KMS-11 (cell line): Measurements from ENCODE around the gene ANKRD10.

Experiments
- H2AFZ ChIP-seq: fragments of 200-600 bp; sonication (generic); 2 replicates; pipeline ENCODE4 v1.6.1; 2016; ENCODE audit warnings: antibody characterized with exemption, mixed run types, low read depth
- H3K27ac ChIP-seq: fragments of 200-600 bp; sonication (generic); 2 replicates; pipeline ENCODE4 v1.6.1; 2016; ENCODE audit warnings: mild to moderate bottlenecking, mixed run types
- H3K27me3 ChIP-seq: fragments of 200-600 bp; sonication (generic); 2 replicates; pipeline ENCODE4 v1.6.1; 2017; ENCODE audit warnings: mild to moderate bottlenecking, low read depth, mixed run types, moderate library complexity; ENCODE audit not compliant: insufficient read depth
- H3K36me3 ChIP-seq: fragments of 200-600 bp; sonication (generic); 2 replicates; pipeline ENCODE4 v1.6.1; 2017; ENCODE audit warnings: mild to moderate bottlenecking, mixed run types; ENCODE audit not compliant: insufficient read depth
- H3K4me1 ChIP-seq: fragments of 200-600 bp; sonication (generic); 2 replicates; pipeline ENCODE4 v1.6.1; 2016; ENCODE audit warnings: mild to moderate bottlenecking, low read depth, mixed run types; ENCODE audit not compliant: poor library complexity, severe bottlenecking
- H3K4me2 ChIP-seq: fragments of 200-600 bp; sonication (generic); 2 replicates; pipeline ENCODE4 v1.7.0; 2016; ENCODE audit warnings: mild to moderate bottlenecking, mixed run types
- H3K4me3 ChIP-seq: fragments of 200-600 bp; sonication (generic); IDR thresholded peaks from 2 replicates; pipeline ENCODE4 v1.6.1; 2017; ENCODE audit warnings: low read depth, low read length, mixed read lengths; ENCODE audit not compliant: insufficient read depth
- H3K79me2 ChIP-seq: fragments of 200-600 bp; sonication (generic); 2 replicates; pipeline ENCODE4 v1.6.1; 2016; ENCODE audit warnings: low read depth, mixed run types; ENCODE audit not compliant: insufficient read depth
- H3K9ac ChIP-seq: fragments of 200-600 bp; sonication (generic); 2 replicates; pipeline ENCODE4 v1.6.1; 2016; ENCODE audit warnings: mild to moderate bottlenecking, mixed run types
- H4K20me1 ChIP-seq: fragments of 200-600 bp; sonication (generic); 2 replicates; pipeline ENCODE4 v1.6.1; 2016; ENCODE audit warnings: mild to moderate bottlenecking, mixed run types; ENCODE audit not compliant: insufficient read depth
- CTCF ChIP-seq: fragments of 200-600 bp; sonication (generic); conservative IDR thresholded peaks from 2 replicates; pipeline ENCODE4 v1.6.1; 2017; ENCODE audit warnings: low read depth, mild to moderate bottlenecking, antibody characterized with exemption, low read length, moderate library complexity, mixed read lengths

Gene ANKRD10

GRCh38 chr13:110885966-110886869 is 28.7 kb downstream of the ANKRD10 start:
- no peak overlapping the region for H2AFZ ChIP-seq
- no peak overlapping the region for H3K4me3 ChIP-seq
- no peak for TF ChIP-seq CTCF
- no peaks in the 10 kb centered on the region for H4K20me1 ChIP-seq
- no peaks in the 10 kb centered on the region for H3K27me3 ChIP-seq
- no peak overlapping the region for H3K4me2 ChIP-seq
- H3K27ac ChIP-seq: no peak overlapping the region; the same call in 1 of the 2 replicates
- no peaks in the 10 kb centered on the region for H3K36me3 ChIP-seq
- peaks cover 34% of the 10 kb centered on the region for H3K4me1 ChIP-seq
- no peak overlapping the region for H3K9ac ChIP-seq
- no peaks in the 10 kb centered on the region for H3K79me2 ChIP-seq

GRCh38 chr13:110885516-110885915 is 29.4 kb downstream of the ANKRD10 start:
- peaks cover 34% of the 10 kb centered on the region for H3K4me1 ChIP-seq
- H3K27me3 ChIP-seq: no peaks in the 10 kb centered on the region
- no peaks in the 10 kb centered on the region for H3K36me3 ChIP-seq
- H3K9ac ChIP-seq: no peak overlapping the region
- H3K4me3 ChIP-seq: no peak overlapping the region
- H2AFZ ChIP-seq: no peak overlapping the region
- no peaks in the 10 kb centered on the region for H4K20me1 ChIP-seq
- no peaks in the 10 kb centered on the region for H3K79me2 ChIP-seq
- H3K4me2 ChIP-seq: no peak overlapping the region
- H3K27ac ChIP-seq: no peak overlapping the region
- TF ChIP-seq CTCF: no peak

GRCh38 chr13:110884517-110884916 is 30.4 kb downstream of the ANKRD10 start:
- Histone ChIP-seq H3K4me3 (no peak overlapping the region), H3K4me2 (no peak overlapping the region), H3K4me1 (peaks cover 34% of the 10 kb centered on the region), H3K79me2 (no peaks in the 10 kb centered on the region), H3K9ac (no peak overlapping the region), H3K27ac (no peak overlapping the region), H2AFZ (no peak overlapping the region), H3K27me3 (no peaks in the 10 kb centered on the region), H4K20me1 (no peaks in the 10 kb centered on the region), H3K36me3 (no peaks in the 10 kb centered on the region)
- no peak for TF ChIP-seq CTCF

- H3K27ac ChIP-seq: no peak overlapping the region
- no peak overlapping the region for H3K9ac ChIP-seq
- H4K20me1 ChIP-seq: no peaks in the 10 kb centered on the region
- no peak overlapping the region for H3K4me3 ChIP-seq
- TF ChIP-seq CTCF: no peak
- peaks cover 34% of the 10 kb centered on the region for H3K4me1 ChIP-seq
- H3K27me3 ChIP-seq: no peaks in the 10 kb centered on the region
- no peaks in the 10 kb centered on the region for H3K36me3 ChIP-seq
- no peak overlapping the region for H2AFZ ChIP-seq
- H3K4me2 ChIP-seq: no peak overlapping the region
- H3K79me2 ChIP-seq: no peaks in the 10 kb centered on the region
Measured at GRCh38 chr13:110883542-110883941, 31.3 kb downstream of the ANKRD10 start.
